Measurements from ENCODE around the gene SMTN.
"Not testable (repeated sequence)": the region's sequence is repeated elsewhere in the genome, so short reads cannot be mapped to it uniquely, and the experiment has no call there.

Gene SMTN

DNA sequence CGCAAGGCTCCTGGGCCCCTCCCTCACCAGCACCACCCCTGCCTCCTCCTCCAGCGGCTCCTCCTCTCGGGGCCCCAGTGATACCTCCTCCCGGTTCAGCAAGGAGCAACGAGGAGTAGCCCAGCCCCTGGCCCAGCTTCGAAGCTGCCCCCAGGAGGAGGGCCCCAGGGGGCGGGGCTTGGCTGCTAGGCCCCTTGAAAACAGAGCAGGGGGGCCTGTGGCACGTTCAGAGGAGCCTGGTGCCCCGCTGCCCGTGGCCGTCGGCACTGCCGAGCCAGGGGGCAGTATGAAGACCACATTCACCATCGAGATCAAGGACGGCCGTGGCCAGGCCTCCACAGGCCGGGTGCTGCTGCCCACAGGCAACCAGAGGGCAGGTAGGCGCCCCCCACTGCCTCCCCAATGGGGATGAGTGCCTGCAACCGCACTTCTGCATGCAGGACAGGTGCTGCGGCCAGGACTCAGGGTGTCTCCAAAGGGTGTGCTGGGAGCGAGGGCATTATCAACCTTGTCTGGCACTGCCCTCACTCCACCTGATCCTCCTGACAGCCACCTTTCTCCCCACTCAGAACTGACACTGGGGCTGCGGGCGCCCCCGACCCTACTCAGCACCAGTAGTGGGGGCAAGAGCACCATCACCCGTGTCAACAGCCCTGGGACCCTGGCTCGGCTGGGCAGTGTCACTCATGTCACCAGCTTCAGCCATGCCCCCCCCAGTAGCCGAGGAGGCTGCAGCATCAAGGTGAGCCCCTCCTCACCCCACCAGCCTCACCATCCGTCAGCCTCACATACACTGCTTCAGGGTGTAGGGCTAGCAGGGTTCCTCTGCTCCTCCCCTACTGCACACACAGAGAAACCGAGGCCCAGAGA, 10.2 kb downstream of the SMTN start:
- no peak for FAIRE-seq

DNA sequence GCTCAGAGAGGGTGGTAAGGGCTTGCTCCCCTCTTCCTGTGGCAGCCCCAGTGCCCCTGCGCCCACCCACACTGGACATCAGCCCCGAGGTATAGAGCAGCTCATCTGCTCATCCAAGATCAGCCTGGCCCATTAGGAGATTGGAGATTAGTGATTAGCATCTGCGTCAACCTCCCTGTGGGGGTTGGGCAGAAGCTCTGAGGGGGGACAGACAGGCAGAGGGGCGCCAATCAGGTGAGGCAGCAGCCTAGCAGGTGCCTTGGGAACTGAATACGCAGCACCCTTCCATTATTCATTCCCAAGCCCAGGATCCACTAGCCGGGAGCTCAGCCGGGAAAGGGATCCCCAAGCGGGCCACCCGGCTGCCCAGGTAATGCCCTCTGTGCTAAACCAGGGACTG, 11.0 kb downstream of the SMTN start:
- no peak for FAIRE-seq

DNA sequence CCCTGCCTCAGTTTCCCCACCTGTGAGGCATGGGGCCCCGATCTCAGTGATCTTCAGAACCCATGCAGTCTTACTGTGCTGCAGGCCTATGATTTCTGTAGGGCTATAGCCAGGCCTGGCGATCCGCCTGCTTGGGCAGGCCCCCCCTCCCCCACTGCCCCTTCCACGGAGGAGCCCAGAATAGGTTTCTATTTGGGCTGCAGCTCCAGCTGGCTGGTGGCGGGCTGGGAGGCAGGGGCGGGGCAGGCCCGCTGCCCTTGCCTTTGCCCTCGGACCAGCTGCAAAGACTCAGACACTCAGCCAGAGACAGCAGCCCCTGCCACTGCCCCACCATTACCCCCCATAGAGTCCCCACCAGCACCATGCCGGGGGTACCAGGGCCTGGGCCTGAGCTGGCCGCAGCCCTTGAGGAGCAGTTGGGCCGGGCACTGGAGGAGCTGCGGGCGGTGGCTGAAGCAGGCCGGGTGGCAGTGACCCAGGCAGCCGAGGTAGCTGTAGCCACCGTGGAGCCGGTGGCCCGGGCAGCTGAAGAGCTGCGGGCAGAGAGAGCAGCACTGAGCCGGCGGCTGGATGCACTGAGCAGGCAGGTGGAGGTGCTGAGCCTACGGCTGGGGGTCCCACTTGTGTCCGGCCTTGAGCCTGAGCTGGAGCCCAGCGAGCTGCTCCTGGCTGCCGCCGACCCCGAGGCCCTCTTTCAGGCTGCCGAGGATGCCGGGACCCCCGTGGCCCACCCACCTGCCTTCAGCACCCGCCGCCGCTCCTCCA, 12.2 kb downstream of the SMTN start:
- no peak for FAIRE-seq

DNA sequence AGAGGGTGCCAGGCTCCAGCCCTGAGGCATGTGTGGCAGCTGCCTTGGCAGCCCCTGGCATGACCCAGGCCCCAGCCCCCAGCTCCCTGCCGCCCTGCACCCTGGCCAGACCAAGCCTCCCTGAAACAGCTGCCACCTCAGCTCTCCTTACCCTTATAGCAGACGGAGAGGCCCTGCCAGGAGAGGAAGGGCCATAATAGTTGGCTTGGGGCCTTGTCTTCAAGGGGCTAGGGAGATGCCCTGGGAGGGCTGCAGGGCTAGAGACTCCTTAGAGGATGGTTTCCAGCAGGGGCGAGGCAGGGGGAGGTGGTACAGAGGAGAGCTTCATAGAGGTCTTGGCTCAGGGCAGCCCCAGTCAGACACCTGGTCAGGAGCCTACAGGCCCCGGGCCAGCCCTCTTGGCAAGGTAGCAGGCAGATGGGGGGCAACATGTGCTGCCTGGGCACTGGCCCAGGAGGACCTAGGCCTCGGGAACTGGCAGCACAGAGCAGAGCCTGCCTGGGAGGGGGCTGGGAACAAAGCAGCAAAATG, 13.0 kb downstream of the SMTN start:
- no peak for FAIRE-seq

DNA sequence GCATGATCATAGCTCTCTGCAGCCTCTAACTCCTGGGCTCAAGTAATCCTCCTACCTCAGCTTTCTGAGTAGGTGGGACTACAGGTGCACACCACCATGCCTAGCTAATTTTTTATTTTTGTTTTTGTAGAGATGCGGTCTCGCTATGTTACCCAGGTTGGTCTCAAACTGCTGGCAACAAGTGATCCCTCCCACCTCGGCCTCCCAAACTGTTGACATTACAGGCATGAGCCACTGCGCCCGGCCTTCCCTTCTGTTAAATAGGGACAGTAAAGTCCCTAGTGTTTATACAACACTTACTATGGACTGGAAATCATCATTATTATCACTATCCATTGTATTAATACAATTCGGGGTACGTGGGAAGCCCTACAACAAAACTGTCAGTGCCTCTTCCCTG, 13.6 kb downstream of the SMTN start:
- no peak for FAIRE-seq

DNA sequence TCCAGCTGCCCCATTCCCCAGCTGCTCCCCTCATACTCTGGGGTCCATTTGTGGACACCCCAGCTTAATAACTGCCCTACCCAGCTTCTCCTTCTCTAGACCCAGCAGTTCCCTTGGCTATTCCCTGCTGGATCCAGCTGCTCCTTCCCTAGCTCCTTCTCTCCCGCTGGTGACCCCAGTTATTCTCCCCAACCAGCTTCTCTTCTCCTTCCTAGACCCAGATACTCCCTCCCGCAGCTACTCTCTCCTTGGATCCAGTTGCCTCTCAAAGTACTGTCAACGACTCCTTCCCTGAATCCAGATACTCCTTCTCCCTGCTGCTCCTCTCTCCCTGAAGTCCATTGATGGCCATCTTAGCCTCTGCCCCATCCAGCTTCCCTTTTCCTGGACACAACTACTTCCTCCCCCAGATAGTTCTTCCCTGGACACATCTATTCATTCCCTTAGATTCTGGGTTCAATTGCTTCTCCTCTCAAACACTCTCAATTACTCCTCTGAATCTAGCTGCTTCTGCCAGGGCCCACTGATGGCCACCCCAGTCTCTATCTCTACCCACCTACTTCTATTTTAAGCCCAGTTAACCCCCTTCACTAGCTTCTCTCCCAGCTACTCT, 14.6 kb downstream of the SMTN start:
- FAIRE-seq, result no peak

DNA sequence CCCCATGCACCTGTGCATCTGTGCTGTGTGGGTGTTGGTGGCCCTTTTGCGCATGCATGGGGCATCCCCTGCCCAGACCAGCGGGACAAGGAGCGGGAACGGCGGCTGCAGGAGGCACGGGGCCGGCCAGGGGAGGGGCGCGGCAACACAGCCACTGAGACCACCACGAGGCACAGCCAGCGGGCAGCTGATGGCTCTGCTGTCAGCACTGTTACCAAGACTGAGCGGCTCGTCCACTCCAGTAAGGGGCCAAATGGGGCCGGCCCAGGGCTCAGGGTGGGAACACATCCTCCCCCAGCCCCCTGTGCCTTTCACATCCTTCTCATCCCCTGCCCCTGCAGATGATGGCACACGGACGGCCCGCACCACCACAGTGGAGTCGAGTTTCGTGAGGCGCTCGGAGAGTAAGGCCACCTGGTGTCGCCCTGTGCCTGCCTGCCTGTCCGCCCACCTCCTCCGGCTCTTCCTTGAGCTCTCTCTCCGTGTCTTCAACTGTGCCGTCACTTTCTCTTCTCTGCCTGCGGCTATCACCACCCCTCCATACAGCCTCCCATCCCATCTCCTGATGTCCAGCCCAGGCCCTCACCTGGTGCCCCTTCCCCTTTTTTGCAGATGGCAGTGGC, 15.7 kb downstream of the SMTN start:
- no peak for FAIRE-seq

DNA sequence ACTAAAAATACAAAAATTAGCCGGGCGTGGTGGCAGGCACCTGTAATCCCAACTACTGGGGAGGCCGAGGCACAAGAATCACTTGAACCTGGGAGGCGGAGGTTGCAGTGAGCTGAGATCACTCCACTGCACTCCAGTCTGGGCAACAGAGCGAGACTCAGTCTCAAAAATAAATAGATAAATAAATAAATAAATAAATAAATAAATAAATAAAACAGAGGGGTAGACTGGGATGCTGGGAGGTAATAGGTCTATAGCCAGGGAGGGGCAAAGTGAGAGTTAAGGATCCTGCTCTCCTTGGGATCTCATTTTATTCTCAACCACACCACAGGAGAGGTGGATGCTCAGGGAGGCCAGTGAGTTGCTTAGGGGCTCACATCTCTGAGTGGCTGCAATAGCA, 16.4 kb downstream of the SMTN start:
- not testable (repeated sequence) for FAIRE-seq

DNA sequence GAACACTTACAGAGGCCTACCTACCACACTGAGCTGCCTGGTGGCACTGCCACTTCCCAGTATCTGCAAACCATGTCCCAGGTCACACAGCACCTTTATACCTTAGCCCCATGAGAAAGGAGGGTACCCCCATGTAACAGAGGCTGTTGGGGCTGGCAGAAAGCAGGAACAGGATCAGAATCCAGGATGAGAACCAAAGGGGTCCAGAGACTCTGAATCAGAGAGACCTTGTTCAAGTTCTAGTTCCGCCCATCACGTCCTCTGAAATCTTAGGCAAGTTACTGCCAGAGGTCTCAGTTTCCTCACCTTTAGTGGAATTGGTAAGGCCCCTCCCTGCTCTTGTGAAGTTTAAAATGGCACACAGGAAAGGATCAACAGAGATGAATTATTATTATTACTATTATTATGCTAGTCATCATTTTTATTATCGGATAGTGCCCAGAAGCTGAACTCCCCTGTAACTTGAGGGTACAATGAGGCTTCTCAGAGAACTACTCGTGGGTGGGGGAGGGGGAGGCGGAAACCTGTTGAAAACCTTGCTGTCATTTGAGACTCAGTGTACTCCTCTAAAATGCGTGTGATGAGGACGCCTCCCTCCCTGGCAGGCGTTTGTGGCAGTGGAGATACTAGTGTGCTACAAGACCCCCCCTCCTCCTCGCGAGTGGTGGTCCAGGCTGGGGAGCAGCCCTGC, 17.0 kb downstream of the SMTN start:
- FAIRE-seq, result no peak

DNA sequence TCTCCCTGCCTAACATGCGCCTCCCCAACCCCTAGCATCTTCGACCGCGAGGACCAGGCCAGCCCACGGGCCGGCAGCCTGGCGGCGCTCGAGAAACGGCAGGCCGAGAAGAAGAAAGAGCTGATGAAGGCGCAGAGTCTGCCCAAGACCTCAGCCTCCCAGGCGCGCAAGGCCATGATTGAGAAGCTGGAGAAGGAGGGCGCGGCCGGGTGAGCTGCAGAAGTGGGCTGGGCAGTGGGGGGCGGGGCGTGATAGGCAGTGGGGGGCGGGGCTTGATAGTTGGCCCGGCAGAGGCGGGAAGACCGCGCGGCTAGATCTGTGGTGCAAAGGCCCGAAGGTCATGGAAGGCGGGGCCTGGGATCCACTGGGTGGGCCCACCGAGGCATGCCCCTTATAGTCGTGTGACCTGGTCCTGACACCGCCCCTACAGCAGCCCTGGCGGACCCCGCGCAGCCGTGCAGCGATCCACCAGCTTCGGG, 17.6 kb downstream of the SMTN start:
- FAIRE-seq, result no peak

DNA sequence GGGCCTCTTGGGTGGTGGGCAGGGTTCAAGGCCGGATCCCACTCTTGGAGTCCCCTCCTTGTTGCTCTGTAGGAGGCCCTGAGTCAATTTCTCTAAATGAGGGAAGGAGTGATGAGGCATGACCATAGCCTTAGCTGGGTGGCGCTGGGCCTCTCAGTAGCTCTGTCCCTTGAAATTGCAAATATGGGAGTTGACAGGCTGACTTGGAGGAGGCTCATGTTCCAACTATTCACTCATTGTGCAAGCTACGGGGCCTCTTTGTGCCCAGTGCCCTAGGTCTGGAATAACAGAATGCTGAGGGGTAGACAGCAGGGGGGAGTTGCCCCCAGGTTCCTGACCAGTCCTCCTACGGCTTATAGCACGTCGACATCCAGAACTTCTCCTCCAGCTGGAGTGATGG, 18.3 kb downstream of the SMTN start:
- no peak for FAIRE-seq

DNA sequence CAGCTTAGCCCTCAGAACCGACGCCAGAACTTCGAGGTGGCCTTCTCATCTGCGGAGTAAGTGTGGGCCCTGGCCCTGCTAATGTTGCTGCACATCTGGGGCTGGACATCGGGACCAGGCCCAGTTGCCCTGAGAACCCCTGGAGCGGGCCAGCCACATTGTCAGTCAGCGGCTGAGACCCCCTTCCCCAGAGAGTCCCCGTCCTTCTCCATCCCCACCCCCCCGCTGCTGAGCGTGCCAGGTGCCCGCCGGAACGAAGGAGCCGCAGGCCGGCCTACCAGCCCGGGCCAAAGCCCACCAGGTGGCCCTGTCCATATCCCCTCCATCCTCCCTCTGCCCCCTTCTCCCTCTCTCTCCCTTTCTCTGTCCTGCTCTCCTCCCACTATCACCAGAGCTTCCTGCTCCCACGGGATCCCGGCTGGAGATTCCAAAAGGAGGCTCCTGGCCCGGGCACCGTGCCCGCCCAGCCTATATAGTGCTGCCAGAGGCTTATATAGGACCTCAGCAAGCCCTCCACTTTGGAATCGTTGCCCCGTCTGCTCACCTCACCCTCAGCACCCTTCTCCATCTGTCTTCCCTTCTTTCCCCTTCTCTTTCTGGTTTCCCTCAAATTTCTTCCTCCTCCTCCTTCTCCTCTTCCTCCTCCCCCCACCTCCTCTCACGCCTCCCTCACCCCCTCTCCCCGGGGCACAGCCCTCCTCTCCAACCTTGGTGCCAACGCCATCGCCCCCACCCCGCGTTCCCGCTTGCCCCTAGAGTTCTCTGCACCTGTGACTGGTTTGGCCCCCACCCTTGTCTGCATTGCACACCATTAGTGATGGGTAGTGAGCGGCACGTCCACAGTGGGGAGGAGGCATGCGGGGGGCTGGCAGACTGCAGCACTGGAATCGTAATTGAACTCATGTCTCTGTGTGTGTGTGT, 19.0 kb downstream of the SMTN start:
- no peak for FAIRE-seq

DNA sequence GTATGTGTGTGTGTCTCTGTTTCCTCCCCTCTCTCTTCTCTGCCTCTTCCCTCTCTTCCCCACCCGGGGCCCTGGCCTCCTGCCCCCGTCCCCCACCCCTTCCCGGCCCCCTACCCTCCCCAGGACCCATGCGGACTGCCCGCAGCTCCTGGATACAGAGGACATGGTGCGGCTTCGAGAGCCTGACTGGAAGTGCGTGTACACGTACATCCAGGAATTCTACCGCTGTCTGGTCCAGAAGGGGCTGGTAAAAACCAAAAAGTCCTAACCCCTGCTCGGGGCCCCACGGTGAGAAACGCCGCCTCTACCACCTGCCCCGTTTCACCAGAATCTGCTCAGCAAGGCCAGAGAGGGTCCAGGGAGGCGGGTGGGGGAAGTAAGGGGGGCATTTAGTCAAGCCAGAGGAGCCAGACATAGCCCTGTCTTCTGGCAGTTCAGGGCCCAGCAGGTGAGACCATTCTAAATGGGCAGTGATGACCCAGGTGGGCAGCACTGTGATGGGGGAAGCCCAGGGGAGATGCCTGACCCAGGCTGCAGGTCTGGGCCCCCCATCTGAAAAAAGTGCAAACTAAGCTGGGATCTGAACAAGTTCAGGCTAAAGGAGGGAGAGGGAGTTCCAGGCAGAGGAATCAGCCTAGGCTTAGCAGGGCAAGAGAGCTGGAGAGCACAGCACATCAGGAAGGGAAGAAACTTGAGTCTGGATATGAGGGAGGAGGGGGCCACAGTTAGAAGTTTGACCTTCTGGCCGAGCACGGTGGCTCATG, 19.8 kb downstream of the SMTN start:
- FAIRE-seq, result no peak

DNA sequence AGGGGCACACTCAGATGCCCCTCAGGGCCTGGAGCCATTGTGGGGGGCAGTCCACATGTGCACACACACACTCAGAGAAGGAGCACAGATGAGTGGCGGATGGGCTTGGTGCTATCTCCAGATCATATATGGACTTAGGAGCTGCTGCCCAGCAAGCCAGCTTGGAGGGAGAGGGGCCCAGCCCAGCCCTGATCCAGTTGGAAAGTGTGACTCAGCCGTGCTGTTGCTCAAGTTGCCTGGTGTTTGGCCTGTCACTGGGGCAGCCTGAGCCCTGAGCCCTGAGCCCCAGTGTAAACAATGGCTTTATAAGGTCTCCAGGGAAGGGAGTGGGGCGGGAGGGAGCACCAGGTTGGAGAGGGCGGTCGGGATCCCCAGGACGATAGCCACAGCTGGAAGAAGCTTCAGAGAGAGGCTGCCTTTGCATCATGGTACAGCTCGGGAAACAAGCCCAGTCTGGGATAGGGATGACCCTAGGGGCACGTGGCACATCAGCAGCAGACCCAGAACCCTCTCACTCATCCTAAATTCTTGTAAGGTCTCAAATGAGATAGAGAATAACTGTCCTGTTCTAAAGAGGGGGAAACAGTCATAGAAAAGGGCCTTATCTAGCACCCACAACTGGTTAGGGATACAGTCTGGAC, 21.4 kb downstream of the SMTN start:
- no peak for FAIRE-seq

DNA sequence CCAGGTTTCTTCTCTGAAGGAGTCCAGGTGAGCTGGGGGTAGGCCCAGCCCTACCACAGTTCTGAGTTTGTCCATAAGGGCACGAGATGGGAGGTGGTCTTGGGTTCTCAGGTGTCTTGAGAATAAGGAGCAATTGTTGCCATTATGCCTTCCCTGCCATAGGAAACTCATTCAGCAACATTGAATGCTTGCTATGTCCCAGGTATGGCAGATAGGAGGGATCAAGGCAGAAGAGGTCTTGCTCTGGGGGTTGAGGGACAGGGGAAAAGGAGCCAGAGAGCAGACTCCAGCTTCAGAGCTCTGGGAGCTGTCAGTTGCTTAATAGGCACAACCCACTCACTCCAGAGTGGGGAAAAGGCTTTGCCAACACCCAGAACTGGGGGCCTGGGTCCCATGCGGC, 22.0 kb downstream of the SMTN start:
- FAIRE-seq, result no peak

DNA sequence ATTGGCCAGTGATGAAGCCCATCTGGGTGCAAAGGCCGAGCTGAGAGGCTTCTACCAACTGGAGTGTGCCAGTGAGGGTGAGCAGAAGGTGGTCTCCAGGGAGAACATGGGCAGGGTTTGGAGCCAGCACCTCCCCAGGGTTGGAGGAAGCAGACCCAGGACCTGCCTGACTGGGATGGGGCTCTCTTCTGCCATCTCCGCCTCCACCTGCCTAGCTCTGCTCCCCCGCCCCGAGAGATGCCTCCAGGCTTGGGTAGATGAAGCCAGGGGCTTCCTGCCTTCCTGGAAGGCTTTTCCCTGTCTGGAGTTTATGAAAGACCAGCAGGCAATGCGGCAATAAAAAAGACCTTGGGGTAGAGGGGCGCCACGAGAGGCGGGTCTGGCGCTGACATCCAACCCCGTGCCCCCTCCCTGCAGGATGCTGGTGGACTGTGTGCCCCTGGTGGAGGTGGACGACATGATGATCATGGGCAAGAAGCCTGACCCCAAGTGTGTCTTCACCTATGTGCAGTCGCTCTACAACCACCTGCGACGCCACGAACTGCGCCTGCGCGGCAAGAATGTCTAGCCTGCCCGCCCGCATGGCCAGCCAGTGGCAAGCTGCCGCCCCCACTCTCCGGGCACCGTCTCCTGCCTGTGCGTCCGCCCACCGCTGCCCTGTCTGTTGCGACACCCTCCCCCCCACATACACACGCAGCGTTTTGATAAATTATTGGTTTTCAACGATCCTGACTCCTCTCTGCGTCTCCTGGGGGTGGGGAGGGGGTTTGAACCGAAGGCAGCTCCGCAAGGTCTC, 23.0 kb downstream of the SMTN start:
- no peak for FAIRE-seq

DNA sequence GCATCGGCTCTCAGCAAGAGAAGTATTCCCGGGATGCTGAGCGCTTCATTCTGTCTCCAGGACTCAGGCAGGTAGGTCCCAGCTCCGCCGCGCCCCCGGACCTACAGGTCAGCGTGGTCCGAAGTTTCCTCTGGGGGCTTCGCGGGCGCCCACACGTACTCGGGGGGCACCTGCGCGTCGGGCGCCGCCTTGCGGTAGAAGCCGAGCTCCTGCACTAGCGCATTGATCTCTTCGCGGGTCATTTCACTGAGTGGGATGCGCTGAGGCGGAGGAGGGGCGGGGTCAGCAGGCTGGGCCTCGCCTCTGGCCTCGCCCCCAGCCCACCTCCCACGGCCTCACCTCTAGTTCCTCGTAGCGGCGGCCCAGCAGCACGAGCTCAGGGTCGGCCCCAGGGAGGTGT, 23.8 kb downstream of the SMTN start:
- FAIRE-seq, result no peak

DNA sequence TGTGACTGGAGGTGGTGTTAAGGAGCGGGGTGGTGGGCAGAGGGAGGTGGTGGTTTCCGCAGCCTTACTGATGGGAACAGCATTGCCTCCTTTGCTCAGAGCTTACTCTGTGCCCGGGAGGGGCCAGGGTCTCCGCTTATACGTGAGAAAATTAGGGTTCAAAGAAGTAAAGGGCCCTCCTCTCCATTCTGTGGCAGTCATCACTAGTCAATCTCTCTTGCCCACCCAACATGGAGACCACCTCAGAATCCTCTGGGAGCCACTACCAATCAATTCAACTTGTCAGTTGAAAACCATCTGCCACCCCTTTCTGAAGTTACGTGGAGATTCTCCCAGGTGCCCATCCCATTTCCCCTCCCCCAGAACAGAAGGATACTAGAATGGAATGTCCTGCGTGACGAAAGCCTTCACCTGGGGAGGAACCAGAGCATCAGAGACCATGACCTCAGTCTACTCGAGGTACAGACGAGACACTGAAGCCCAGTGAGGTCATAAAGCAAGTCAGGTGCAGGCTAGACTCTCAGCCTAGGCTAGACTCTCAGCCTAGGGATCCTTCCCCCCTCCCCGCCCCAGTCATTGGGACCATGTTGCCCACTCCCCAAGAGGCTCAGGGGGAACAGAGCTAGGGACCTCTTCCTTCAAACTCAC, 24.3 kb downstream of the SMTN start:
- no peak for FAIRE-seq
